Caco-2 (cell line): ENCODE results near the gene CACNA2D1. TPM values are rescaled to one million over a fixed set of nuclear protein-coding genes. Genes with fewer than 3 reads are reported as not detected.

ENCODE experiments used
- BruUV-seq: library from RNA; stranded (reverse); fragments of 400-500 nt; replicated peaks from 2 replicates; lab custom pipeline; 2021; lab: Mats Ljungman, UMichigan
- CTCF ChIA-PET: fragments of 300-600 bp; sonication (Branson Sonifier 250); formaldehyde crosslinking; loops from one replicate; lab custom pipeline; 2022; ENCODE audit warnings: antibody characterized with exemption; lab: Charles Lee
- POLR2A ChIA-PET: fragments of 300-600 bp; sonication (Branson Sonifier 250); formaldehyde crosslinking; loops from one replicate; lab custom pipeline; 2022; ENCODE audit warnings: antibody characterized with exemption; lab: Charles Lee
- DNase-seq, 2 experiments: peaks; one replicate each; pipeline versions ENCODE4 v3.0.0 to v3.0.0-alpha.2; 2020 to 2022
- H3K27me3 ChIP-seq: replicated peaks from 2 replicates; pipeline ENCODE4 v1.6.0; 2011; ENCODE audit warnings: low read length; ENCODE audit not compliant: control insufficient read depth, insufficient read depth
- H3K36me3 ChIP-seq: 2 replicates; pipeline ENCODE4 v1.5.1; 2011; ENCODE audit warnings: low read length; ENCODE audit not compliant: control insufficient read depth, insufficient read depth
- H3K4me1 ChIP-seq: fragments of 250-450 bp; sonication (Bioruptor Pico); 2 replicates; pipeline ENCODE4 v1.5.1; 2020; ENCODE audit warnings: mild to moderate bottlenecking
- H3K4me3 ChIP-seq: 2 replicates; pipeline ENCODE4 v1.5.1; 2011; ENCODE audit warnings: low read depth, mild to moderate bottlenecking, control low read depth, low read length
- H3K9me3 ChIP-seq: fragments of 250-450 bp; sonication (Bioruptor Pico); 2 replicates; pipeline ENCODE4 v1.5.1; 2020; ENCODE audit warnings: mild to moderate bottlenecking, moderate library complexity
- H3K27ac Mint-ChIP-seq: one replicate; pipeline ENCODE4 v1.8.0; 2022; ENCODE audit warnings: mixed read lengths; ENCODE audit not compliant: unreplicated experiment
- H3K27me3 Mint-ChIP-seq: one replicate; pipeline ENCODE4 v1.8.0; 2022; ENCODE audit warnings: mixed read lengths; ENCODE audit not compliant: insufficient read depth, unreplicated experiment
- H3K36me3 Mint-ChIP-seq: one replicate; pipeline ENCODE4 v1.8.0; 2022; ENCODE audit warnings: mild to moderate bottlenecking, mixed read lengths; ENCODE audit not compliant: insufficient read depth, unreplicated experiment
- H3K4me1 Mint-ChIP-seq: one replicate; pipeline ENCODE4 v1.8.0; 2022; ENCODE audit warnings: low read depth, mixed read lengths; ENCODE audit not compliant: unreplicated experiment
- H3K4me3 Mint-ChIP-seq: one replicate; pipeline ENCODE4 v1.8.0; 2022; ENCODE audit warnings: mild to moderate bottlenecking, moderate library complexity, mixed read lengths; ENCODE audit not compliant: unreplicated experiment
- H3K9me3 Mint-ChIP-seq: one replicate; pipeline ENCODE4 v1.8.0; 2022; ENCODE audit warnings: mixed read lengths; ENCODE audit not compliant: unreplicated experiment
- CTCF ChIP-seq, 2 experiments: fragments of 200-600 bp in 1 of 2; IDR thresholded peaks; 1 replicate in 1 of 2; 2 replicates in 1 of 2; pipeline versions ENCODE4 v1.5.1 to v1.8.0; 2011 to 2022; ENCODE audit warnings: antibody characterized with exemption in 1 of 2, control low read depth in 1 of 2, inconsistent platforms in 1 of 2, low read depth in 1 of 2, low read length in 1 of 2, mild to moderate bottlenecking in 1 of 2, moderate library complexity in 1 of 2; ENCODE audit not compliant: insufficient read depth in 1 of 2, severe bottlenecking in 1 of 2, unreplicated experiment in 1 of 2
- intact Hi-C: fragments of 100-400 bp; cut with micrococcal nuclease; formaldehyde crosslinking; loops from one replicate; pipeline ENCODE4 v1.10.0; 2022; ENCODE audit not compliant: unreplicated experiment
- total RNA-seq: library from RNA; stranded (reverse); gene quantifications from 2 replicates; pipeline ENCODE4 v1.2.3, GENCODE V29; 2022

CACNA2D1 gene
- total RNA-seq, 1 experiment from 2014 or later, result not detected

GRCh38 chr7:82091126-82091684, 352.4 kb downstream of the CACNA2D1 start:
- no peak overlapping the region for H3K4me3 Mint-ChIP-seq
- ChIA-PET CTCF (no interaction called here), POLR2A (no interaction called here)
- no TSS peak for BruUV-seq
- no peaks in the 10 kb centered on the region for H3K27me3 Mint-ChIP-seq
- Histone ChIP-seq H3K4me1 (no peaks in the 10 kb centered on the region), H3K4me3 (no peak overlapping the region), H3K36me3 (no peaks in the 10 kb centered on the region), H3K27me3 (no peaks in the 10 kb centered on the region), H3K9me3 (no peaks in the 10 kb centered on the region)
- no peaks in the 10 kb centered on the region for H3K36me3 Mint-ChIP-seq
- H3K9me3 Mint-ChIP-seq, result no peaks in the 10 kb centered on the region
- no peaks in the 10 kb centered on the region for H3K4me1 Mint-ChIP-seq
- DNase-seq, result no peak
- TF ChIP-seq CTCF (IDR thresholded peaks at IDR 0.05; ENCODE audit: insufficient read depth in 1 of 2, low read depth in 1 of 2, low read length in 1 of 2, severe bottlenecking in 1 of 2, unreplicated experiment in 1 of 2), result no peak
- H3K27ac Mint-ChIP-seq, result no peak overlapping the region
- intact Hi-C loops, result no loop called here

- no peak for DNase-seq
- ChIA-PET CTCF (no interaction called here), POLR2A (no interaction called here)
- Mint-ChIP-seq H3K36me3 (no peaks in the 10 kb centered on the region), H3K9me3 (no peaks in the 10 kb centered on the region), H3K27me3 (no peaks in the 10 kb centered on the region), H3K4me3 (no peak overlapping the region), H3K27ac (no peak overlapping the region), H3K4me1 (no peaks in the 10 kb centered on the region)
- H3K9me3 ChIP-seq, result no peaks in the 10 kb centered on the region
- no TSS peak for BruUV-seq
- no peaks in the 10 kb centered on the region; the same call in 1 of the 2 replicates for H3K27me3 ChIP-seq
- H3K4me1 ChIP-seq, result no peaks in the 10 kb centered on the region
- TF ChIP-seq CTCF (IDR thresholded peaks at IDR 0.05; ENCODE audit: insufficient read depth in 1 of 2, low read depth in 1 of 2, low read length in 1 of 2, severe bottlenecking in 1 of 2, unreplicated experiment in 1 of 2), result no peak
- intact Hi-C loops, result no loop called here
- H3K36me3 ChIP-seq, result no peaks in the 10 kb centered on the region
- no peak overlapping the region for H3K4me3 ChIP-seq
Observed at GRCh38 chr7:82087099-82087498, 356.5 kb downstream of the CACNA2D1 start.

- no peak for TF ChIP-seq CTCF (IDR thresholded peaks at IDR 0.05; ENCODE audit: insufficient read depth in 1 of 2, low read depth in 1 of 2, low read length in 1 of 2, severe bottlenecking in 1 of 2, unreplicated experiment in 1 of 2)
- Histone ChIP-seq H3K36me3 (no peaks in the 10 kb centered on the region), H3K4me1 (no peaks in the 10 kb centered on the region), H3K9me3 (no peaks in the 10 kb centered on the region), H3K27me3 (no peaks in the 10 kb centered on the region; the same call in 1 of the 2 replicates), H3K4me3 (no peak overlapping the region)
- no peak for DNase-seq
- no peak overlapping the region for H3K27ac Mint-ChIP-seq
- ChIA-PET POLR2A (no interaction called here), CTCF (no interaction called here)
- H3K36me3 Mint-ChIP-seq, result no peaks in the 10 kb centered on the region
- H3K4me1 Mint-ChIP-seq, result no peaks in the 10 kb centered on the region
- no peaks in the 10 kb centered on the region for H3K9me3 Mint-ChIP-seq
- BruUV-seq, result no TSS peak
- H3K4me3 Mint-ChIP-seq, result no peak overlapping the region
- intact Hi-C loops, result no loop called here
- no peaks in the 10 kb centered on the region for H3K27me3 Mint-ChIP-seq
Observed at GRCh38 chr7:82085116-82085515, 358.5 kb downstream of the CACNA2D1 start.
